HG02852 (cell line): ENCODE measurements around the gene DLG5.

Experiments
- ATAC-seq: cut with Tn5 transposase; IDR thresholded peaks from one replicate; pipeline ENCODE4 v1.9.1; 2021; ENCODE audit warnings: mild to moderate bottlenecking, moderate library complexity; ENCODE audit not compliant: unreplicated experiment

Gene DLG5

DNA sequence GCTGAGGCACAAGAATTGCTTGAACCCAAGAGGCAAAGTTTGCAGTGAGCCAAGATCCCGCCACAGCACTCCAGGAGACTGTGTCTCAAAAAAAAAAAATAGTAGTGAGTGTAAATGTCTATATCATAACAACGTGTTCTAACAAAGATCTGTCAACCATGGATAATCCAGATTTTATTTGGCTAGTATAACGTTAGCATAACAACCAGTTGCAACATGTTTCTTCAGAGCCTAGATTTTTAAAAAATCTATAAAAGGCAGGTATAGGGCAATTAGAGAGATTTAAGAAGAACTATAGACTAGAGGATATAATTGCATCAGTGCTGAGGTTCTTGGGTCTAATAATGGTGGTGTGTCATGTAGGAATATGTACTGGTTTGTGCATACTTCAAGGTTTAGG is 30.5 kb downstream of the DLG5 start:
- no peak for ATAC-seq

DNA sequence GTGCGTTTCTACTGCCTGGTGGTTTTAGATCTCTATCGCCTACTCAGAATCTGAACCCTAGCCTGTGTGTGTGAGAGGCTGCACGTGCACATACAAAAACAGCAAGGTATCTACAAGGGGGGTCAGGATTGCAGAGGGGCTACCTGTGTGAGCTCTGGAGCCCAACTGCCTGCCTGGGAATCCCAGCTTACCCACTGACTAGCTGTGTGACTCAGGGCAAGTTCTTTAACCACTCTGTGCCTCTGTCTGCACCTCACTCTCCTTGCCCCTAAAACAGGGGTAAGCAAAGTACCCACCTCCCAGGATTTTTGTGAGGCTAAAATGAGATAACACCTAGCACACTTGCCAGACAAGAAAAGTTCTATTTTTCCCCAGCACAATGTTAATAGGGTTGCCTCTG is 32.5 kb downstream of the DLG5 start:
- ATAC-seq = no peak

- ATAC-seq = no peak
These were observed 33.2 kb downstream of the DLG5 start for GRCh38 chr10:77893386-77893785.

GRCh38 chr10:77892761-77893160 is 33.8 kb downstream of the DLG5 start:
- ATAC-seq = no peak

GRCh38 chr10:77892021-77892739 is 34.4 kb downstream of the DLG5 start:
- ATAC-seq = no peak

- no peak for ATAC-seq
These were observed 36.5 kb downstream of the DLG5 start for GRCh38 chr10:77890097-77890496.

DNA sequence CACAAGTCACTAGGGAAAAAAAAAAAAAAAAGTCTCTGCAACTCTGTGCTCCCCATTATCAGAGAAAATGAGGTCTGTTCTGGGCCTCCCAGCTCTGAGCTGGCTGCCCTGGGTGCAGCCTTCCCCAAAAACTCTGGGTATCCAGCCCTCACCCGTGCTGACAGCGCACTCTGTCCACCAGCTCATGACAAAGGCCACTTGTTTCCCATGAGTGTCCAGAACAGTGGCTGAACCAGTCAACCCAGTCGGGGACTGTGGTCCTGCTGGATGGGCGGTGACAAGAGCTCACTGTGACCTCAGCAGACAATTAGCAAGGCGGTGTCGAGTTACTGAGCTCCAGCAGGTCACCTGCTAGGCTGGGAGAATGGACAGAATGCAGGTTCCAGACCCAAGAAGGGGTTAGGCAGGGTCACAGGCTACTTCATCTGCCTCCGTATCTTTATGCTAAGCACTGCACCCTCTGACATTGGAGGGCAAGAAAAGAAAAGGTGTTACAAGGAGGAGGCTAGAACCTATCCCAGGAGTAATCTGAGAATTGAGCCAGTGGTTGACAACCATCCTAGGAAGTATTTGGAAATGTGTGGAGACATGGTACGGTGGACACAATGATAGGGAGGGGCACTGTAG is 37.2 kb downstream of the DLG5 start:
- ATAC-seq = no peak

DNA sequence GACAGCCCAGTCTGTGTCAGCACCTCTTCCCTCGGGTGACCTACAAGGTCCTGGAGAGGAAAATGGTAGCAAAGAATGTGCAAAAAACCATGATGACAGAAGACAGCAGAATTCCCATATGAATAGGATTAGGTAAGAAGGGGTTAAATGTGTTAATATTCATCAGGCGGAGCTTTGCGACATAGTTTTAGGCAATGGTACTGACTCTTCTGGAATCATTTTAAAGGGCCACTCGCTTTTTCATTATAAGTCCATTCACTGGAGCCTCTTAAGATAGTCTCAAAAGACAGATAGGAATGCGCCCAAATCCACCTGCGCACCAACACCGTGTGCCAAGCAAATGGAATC is 38.2 kb downstream of the DLG5 start:
- no peak for ATAC-seq

DNA sequence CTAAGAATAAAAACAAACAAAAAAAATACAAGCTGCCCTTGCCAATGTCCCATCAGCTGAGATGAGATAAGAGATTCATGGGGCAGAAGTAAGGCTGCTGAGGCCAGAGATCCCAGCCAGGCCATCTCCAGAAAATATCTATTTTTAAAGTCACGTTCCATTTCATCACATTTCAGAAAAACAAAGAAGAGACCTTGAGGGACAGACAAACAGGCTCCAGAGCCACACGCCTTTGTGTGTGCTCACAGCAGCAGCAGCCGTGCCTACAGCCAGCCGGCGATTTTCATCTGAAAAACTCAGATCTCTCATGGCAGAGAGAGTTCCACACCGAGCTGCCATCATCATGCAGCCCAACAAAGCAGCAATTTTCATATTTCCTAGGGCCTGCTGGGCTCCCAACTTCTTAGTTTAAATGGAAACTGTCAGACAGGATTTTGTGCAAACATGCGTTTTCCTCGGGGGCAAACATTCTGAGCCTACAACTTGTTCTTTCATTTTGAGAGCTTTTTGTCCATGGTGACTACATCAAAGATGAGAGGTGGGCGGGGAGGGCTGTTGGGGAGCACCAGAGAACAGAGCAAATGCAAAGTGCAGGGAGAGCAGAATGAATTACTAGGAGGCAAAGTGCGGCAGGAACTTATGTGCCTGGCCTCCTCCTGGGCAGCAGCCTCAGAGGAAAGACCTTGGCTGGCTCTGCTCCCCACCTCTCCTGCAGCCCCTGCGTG is 38.8 kb downstream of the DLG5 start:
- no peak for ATAC-seq

- ATAC-seq = no peak
These were observed 39.7 kb downstream of the DLG5 start for GRCh38 chr10:77886795-77887355.

GRCh38 chr10:77884181-77884580 is 42.4 kb downstream of the DLG5 start:
- ATAC-seq = no peak

DNA sequence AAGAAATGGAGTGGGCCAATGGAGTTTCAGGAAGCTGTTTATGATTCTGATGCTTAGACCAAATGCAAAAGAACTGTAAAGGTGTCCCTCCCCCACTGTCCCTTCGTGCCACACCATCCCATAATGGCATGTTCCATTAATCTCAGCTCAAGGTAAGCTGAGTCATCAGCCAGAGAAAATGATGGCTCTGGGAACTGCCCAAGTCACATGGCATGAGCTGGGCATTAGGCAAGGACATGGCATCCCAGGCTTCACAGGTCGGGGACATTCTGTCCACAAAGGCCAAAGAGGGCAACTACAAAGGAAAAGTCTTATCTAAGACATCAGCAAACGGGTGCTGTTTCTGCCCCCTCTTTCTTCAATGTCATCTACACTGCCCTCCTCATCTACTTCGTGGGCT is 44.9 kb downstream of the DLG5 start:
- ATAC-seq = no peak

- no peak for ATAC-seq
These were observed 45.3 kb downstream of the DLG5 start for GRCh38 chr10:77881222-77881621.

DNA sequence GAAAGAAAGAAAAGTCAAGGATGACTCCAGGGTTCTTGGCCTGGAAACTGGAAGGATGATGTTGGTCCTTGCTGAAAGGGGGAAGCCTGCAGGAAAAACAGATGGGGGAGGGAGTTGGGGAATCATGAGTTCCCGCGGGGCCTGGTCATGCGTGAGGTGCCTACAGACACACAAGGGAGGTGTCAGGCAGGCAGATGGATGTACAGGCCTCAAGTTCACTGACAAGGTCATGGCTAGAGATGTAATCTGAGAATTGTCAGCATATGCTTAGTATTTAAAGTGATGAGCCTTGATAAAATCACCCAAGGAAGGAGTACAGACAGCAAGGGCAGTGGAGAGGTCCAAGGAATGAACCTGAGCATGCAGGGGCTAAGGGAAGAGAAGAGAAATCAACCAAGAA is 46.8 kb downstream of the DLG5 start:
- ATAC-seq = no peak

- ATAC-seq = no peak
These were observed 47.5 kb downstream of the DLG5 start for GRCh38 chr10:77879065-77879464.

DNA sequence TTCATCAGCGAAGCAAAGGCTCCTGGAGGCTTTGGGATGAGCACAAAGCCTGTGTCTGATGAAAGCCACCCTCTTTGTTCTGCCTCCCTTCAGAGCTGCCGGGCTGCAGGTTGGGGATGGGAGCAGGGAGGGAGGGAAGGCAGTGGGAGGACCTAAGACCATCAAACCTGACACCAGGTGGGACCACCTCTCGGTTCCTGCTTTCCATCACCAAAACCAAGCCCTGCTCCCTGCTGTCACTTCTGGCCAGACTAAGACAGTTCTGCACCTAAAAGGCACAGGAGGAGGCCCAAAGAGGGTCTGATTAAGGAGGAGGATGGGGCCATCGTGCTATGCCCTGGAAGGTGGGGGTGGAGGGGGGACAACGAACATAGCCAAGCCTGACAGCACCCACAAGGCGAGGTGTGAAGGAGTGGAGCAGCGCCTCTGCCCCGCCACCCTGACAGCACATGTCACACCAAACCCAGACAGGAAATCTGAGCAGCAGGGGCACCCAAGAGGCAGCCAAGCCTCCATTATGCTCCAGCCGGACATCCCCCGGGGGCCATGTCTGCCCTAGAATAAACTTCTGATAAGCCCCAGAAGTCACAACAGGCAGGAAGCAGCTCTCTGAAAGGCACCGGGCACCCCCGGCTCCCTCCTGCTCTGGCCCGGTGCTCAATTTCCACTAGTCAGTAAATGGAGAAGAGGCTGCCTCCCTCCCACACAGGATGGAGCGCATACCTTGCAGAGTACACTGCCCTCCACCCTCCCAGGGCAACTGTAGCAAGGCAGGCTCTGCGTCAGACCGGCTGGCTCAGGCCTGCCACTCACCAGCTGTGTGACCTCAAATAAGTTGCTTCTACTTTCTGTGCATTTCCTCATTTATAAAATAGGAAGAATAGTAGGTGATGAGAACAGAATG is 48.9 kb downstream of the DLG5 start:
- no peak for ATAC-seq

DNA sequence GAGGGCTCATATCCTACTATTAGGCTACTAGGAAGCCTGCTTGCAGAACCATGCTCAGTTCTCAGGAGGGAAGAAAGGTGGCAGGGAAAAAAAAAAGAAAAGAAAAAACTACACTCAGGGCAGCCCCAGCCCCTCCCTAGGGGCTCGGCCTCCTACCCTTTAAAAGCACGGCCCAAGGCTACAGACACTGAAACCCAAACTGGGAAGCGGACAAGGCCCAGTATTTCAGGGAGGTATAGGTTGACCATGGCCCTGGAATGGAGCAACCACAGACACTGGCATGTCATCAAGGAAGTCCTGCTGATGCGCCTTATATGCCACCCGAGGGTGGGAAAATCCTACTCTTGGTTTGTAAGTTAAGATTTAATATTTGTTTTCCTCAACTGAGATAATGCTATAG is 50.8 kb downstream of the DLG5 start:
- no peak for ATAC-seq

DNA sequence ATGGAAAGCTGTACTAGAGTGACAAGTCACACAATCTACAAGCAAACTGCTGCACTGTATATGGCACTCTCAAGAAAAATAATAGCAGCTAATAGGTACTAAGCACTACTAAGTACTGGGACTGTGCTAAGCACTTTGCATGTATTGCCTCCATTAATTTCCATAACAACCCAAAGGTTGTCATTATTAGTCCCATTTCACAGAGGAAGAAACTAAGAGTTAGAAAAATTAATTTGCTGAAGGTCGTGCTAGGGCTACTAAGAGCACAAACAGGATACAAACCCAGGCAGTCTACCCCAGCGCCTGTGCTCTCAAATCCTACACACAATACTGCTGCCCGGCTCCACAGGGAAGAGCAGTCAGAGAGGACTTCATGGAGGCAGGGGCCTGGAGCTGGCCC is 51.7 kb downstream of the DLG5 start:
- ATAC-seq = no peak

GRCh38 chr10:77873536-77874380 is 52.8 kb downstream of the DLG5 start:
- peak; percentile 72 for ATAC-seq

DNA sequence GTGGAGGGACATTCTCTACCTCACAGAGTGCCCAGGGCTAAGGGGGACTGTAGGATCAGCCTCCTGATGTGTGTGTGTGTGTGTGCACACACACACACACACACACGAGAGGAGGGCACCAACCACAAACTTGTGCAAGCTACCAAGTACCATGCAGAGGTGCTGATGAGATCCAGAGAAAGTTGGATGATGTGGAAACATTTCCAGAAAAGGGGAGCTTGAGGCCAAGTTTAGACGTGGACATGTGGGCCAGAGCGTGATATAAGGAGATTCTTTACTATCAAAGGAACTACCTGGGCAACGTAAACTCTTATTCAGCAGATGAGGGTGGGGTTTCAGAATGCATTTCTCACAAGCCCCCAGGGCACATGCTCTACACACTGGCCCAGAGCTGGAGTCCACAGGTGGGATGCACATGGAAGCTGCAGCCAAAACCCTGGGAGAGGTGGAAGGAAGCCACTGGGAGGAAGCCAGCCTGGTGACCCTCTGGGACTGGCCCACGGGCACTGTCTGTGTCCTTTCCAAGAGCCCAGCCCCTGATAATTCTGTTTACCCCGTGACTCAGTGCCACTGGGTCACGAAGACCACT is 53.5 kb downstream of the DLG5 start:
- no peak for ATAC-seq
